Fibroblast of pulmonary artery (primary cell): ENCODE data around the gene ARF5.

Experiments used
- DNase-seq: peaks from one replicate; pipeline ENCODE4 v3.0.0-alpha.2; 2010; ENCODE audit warnings: low read depth
- H3K4me3 ChIP-seq: replicated peaks from 2 replicates; pipeline ENCODE4 v1.5.1; 2011; ENCODE audit warnings: low read depth, mild to moderate bottlenecking, control low read depth, low read length, moderate library complexity
- TF ChIP-seq, protein P1 (sequence below): IDR thresholded peaks from 2 replicates; pipeline ENCODE4 v1.5.1; 2011; ENCODE audit warnings: mild to moderate bottlenecking, control low read depth, low read length, inconsistent platforms; ENCODE audit errors: missing control alignments

ARF5 gene

GRCh38 chr7:127629268-127629854 lies 41.1 kb downstream of the ARF5 start:
- TF ChIP-seq, protein P1, sequence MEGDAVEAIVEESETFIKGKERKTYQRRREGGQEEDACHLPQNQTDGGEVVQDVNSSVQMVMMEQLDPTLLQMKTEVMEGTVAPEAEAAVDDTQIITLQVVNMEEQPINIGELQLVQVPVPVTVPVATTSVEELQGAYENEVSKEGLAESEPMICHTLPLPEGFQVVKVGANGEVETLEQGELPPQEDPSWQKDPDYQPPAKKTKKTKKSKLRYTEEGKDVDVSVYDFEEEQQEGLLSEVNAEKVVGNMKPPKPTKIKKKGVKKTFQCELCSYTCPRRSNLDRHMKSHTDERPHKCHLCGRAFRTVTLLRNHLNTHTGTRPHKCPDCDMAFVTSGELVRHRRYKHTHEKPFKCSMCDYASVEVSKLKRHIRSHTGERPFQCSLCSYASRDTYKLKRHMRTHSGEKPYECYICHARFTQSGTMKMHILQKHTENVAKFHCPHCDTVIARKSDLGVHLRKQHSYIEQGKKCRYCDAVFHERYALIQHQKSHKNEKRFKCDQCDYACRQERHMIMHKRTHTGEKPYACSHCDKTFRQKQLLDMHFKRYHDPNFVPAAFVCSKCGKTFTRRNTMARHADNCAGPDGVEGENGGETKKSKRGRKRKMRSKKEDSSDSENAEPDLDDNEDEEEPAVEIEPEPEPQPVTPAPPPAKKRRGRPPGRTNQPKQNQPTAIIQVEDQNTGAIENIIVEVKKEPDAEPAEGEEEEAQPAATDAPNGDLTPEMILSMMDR: peak; percentile 42
- no peak overlapping the region for H3K4me3 ChIP-seq
- DNase-seq: no peak

- no peak for DNase-seq
- no peak overlapping the region for H3K4me3 ChIP-seq
- TF ChIP-seq, protein P1: no peak
These were observed 44.2 kb downstream of the ARF5 start for GRCh38 chr7:127632276-127632910.

- TF ChIP-seq, protein P1: no peak
- no peak for DNase-seq
- H3K4me3 ChIP-seq: no peak overlapping the region
These were observed 47.6 kb downstream of the ARF5 start for GRCh38 chr7:127635659-127636285.

- no peak overlapping the region for H3K4me3 ChIP-seq
- no peak for DNase-seq
- TF ChIP-seq, protein P1: no peak
These were observed 50.0 kb downstream of the ARF5 start for GRCh38 chr7:127638197-127638596.
